Liver (tissue), 9 donors: ENCODE results near the gene ITGB7. TPM values are rescaled to one million over a fixed set of nuclear protein-coding genes. Genes with fewer than 3 reads are reported as not detected.

Experiments used
- DNase-seq: peaks from one replicate; pipeline ENCODE4 v3.0.0-alpha.2; 2017; ENCODE audit warnings: low spot score
- H3K27ac ChIP-seq, 2 donors: one replicate each; pipeline ENCODE4 v1.7.0; 2013; ENCODE audit warnings: inconsistent platforms in 2 of 2, low read length in 2 of 2, control low read depth in 1 of 2, low read depth in 1 of 2, mild to moderate bottlenecking in 1 of 2
- H3K27me3 ChIP-seq, 4 donors: one replicate each; pipeline versions ENCODE4 v1.6.1 to v1.7.0; 2013; ENCODE audit warnings: low read length in 3 of 4, inconsistent platforms in 1 of 4, mild to moderate bottlenecking in 1 of 4, moderate library complexity in 1 of 4; ENCODE audit not compliant: control insufficient read depth in 4 of 4, insufficient read depth in 4 of 4
- H3K36me3 ChIP-seq, 4 donors: one replicate each; pipeline versions ENCODE4 v1.6.1 to v1.7.0; 2013; ENCODE audit warnings: low read length in 3 of 4, mild to moderate bottlenecking in 3 of 4, low read depth in 1 of 4, moderate library complexity in 1 of 4; ENCODE audit not compliant: control insufficient read depth in 4 of 4, insufficient read depth in 3 of 4
- H3K4me1 ChIP-seq, 4 donors: one replicate each; pipeline versions ENCODE4 v1.6.1 to v1.7.0; 2013; ENCODE audit warnings: low read length in 3 of 4, mild to moderate bottlenecking in 3 of 4, moderate library complexity in 1 of 4; ENCODE audit not compliant: control insufficient read depth in 4 of 4, insufficient read depth in 4 of 4
- H3K4me3 ChIP-seq, 3 donors: one replicate each; pipeline versions ENCODE4 v1.6.1 to v1.7.0; 2013; ENCODE audit warnings: low read length in 3 of 3, control low read depth in 1 of 3, low read depth in 1 of 3, mild to moderate bottlenecking in 1 of 3
- H3K9ac ChIP-seq, 2 donors: one replicate each; pipeline ENCODE4 v1.7.0; 2013; ENCODE audit warnings: low read length in 2 of 2, mild to moderate bottlenecking in 2 of 2, moderate library complexity in 2 of 2, control low read depth in 1 of 2, low read depth in 1 of 2
- H3K9me3 ChIP-seq, 4 donors: one replicate each; pipeline versions ENCODE4 v1.6.1 to v1.7.0; 2013; ENCODE audit warnings: low read length in 3 of 4; ENCODE audit not compliant: control insufficient read depth in 4 of 4
- ATF3 ChIP-seq: IDR thresholded peaks from 2 replicates; pipeline ENCODE4 v1.6.1; 2016; ENCODE audit warnings: antibody characterized with exemption
- CTCF ChIP-seq: fragments of 150-350 bp; IDR thresholded peaks from 2 replicates; pipeline ENCODE4 v1.5.1; 2017; ENCODE audit warnings: improper control_type of control experiment, low read depth, low read length; ENCODE audit not compliant: missing input control
- EGR1 ChIP-seq, 2 donors: IDR thresholded peaks; 2 replicates each; pipeline ENCODE4 v1.6.1; 2016 to 2018; ENCODE audit warnings: antibody characterized with exemption in 2 of 2, low read depth in 2 of 2
- FOXA1 ChIP-seq: IDR thresholded peaks from 2 replicates; pipeline ENCODE4 v1.6.1; 2016; ENCODE audit warnings: antibody characterized with exemption
- FOXA2 ChIP-seq: IDR thresholded peaks from 2 replicates; pipeline ENCODE4 v1.6.1; 2016; ENCODE audit warnings: antibody characterized with exemption
- GABPA ChIP-seq, 2 donors: IDR thresholded peaks in 1 of 2; conservative IDR thresholded peaks in 1 of 2; 2 replicates each; pipeline ENCODE4 v1.6.1; 2016; ENCODE audit warnings: antibody characterized with exemption in 2 of 2, mild to moderate bottlenecking in 1 of 2, moderate library complexity in 1 of 2
- HNF4A ChIP-seq, 2 donors: conservative IDR thresholded peaks; 2 replicates each; pipeline ENCODE4 v1.6.1; 2016; ENCODE audit warnings: antibody characterized with exemption in 2 of 2, mild to moderate bottlenecking in 2 of 2
- JUND ChIP-seq, 2 donors: IDR thresholded peaks; 2 replicates each; pipeline ENCODE4 v1.6.1; 2016; ENCODE audit warnings: antibody characterized with exemption in 2 of 2
- MAX ChIP-seq: IDR thresholded peaks from 2 replicates; pipeline ENCODE4 v1.6.1; 2016; ENCODE audit warnings: antibody characterized with exemption
- NR2F2 ChIP-seq: IDR thresholded peaks from 2 replicates; pipeline ENCODE4 v1.6.1; 2016; ENCODE audit warnings: antibody characterized with exemption
- RAD21 ChIP-seq, 2 donors: IDR thresholded peaks; 2 replicates each; pipeline ENCODE4 v1.6.1; 2016; ENCODE audit warnings: antibody characterized with exemption in 2 of 2, mild to moderate bottlenecking in 2 of 2
- REST ChIP-seq: IDR thresholded peaks from 2 replicates; pipeline ENCODE4 v1.6.1; 2016; ENCODE audit warnings: antibody characterized with exemption, mild to moderate bottlenecking
- RXRA ChIP-seq, 2 donors: IDR thresholded peaks; 2 replicates each; pipeline ENCODE4 v1.6.1; 2017 to 2018; ENCODE audit warnings: antibody characterized with exemption in 2 of 2, mild to moderate bottlenecking in 1 of 2
- SP1 ChIP-seq: IDR thresholded peaks from 2 replicates; pipeline ENCODE4 v1.6.1; 2018; ENCODE audit warnings: antibody characterized with exemption, mild to moderate bottlenecking
- TAF1 ChIP-seq: conservative IDR thresholded peaks from 2 replicates; pipeline ENCODE4 v1.6.1; 2016; ENCODE audit warnings: antibody characterized with exemption, mild to moderate bottlenecking
- YY1 ChIP-seq: IDR thresholded peaks from 2 replicates; pipeline ENCODE4 v1.6.1; 2016; ENCODE audit warnings: antibody characterized with exemption, mild to moderate bottlenecking
- WGBS: extraction: QIAGEN DNeasy Blood & Tissue Kit; methylation state at CpG from one replicate; pipeline ENCODE4 v1.1.7; 2013; 5-methylcytosine and 5-hydroxymethylcytosine counted together
- polyA plus RNA-seq, 2 donors: library from polyadenylated mRNA; stranded (reverse) in 1 of 2; unstranded in 1 of 2; fragments of 200-250 nt in 1 of 2; fragments of >200 nt in 1 of 2; fragmentation: Nextera tagmentation in 1 of 2; extraction: Ambion mirVana in 1 of 2; gene quantifications; one replicate each; pipeline versions ENCODE4 v1.2.1 to v1.2.3, GENCODE V29; 2013 to 2015
- total RNA-seq, 2 donors: library from RNA; depleted of rRNA; stranded (reverse); fragments of >200 nt; gene quantifications; one replicate each; pipeline ENCODE4 v1.2.3, GENCODE V29; 2014
- TF ChIP-seq, protein P1 (sequence below): IDR thresholded peaks from 2 replicates; pipeline ENCODE4 v1.6.1; 2016; ENCODE audit warnings: antibody characterized with exemption
- donor health status: healthy.
- donor health status: healthy.
- donor health status: healthy.
- donor health status: healthy.
- donor health status: healthy.

Gene ITGB7
- total and polyA plus RNA-seq, 4 donors: 1.7 to 2.4 (median 2.1) TPM

- H3K9ac ChIP-seq: no peak overlapping the region
Observed at GRCh38 chr12:53222806-53223261, 15.8 kb upstream of the ITGB7 start.

More at GRCh38 chr12:53222806-53223261, 15.8 kb upstream of the ITGB7 start:
- H3K4me3 ChIP-seq: no peak overlapping the region
- peak overlapping the region in 1 of 2 donors; percentile 98 for H3K27ac ChIP-seq
- H3K27me3 ChIP-seq: no peaks in the 10 kb centered on the region
- 62% methylated on average over 4 of the region's 4 CpGs for WGBS
- TF ChIP-seq ATF3 (no peak), GABPA (IDR thresholded peaks at IDR 0.05 in 1 of 2, conservative IDR thresholded peaks at IDR 0.05 in 1 of 2) (no peak), SP1 (no peak), HNF4A (conservative IDR thresholded peaks at IDR 0.05) (no peak), REST (no peak), CTCF (no peak), FOXA2 (no peak), EGR1 (IDR thresholded peaks at IDR 0.05; ENCODE audit: low read depth in 2 of 2) (no peak), RXRA (IDR thresholded peaks at IDR 0.05) (no peak), MAX (no peak), RAD21 (IDR thresholded peaks at IDR 0.05) (no peak), TAF1 (no peak), NR2F2 (no peak), JUND (IDR thresholded peaks at IDR 0.05) (no peak), FOXA1 (no peak), YY1 (no peak)
- TF ChIP-seq, protein P1, sequence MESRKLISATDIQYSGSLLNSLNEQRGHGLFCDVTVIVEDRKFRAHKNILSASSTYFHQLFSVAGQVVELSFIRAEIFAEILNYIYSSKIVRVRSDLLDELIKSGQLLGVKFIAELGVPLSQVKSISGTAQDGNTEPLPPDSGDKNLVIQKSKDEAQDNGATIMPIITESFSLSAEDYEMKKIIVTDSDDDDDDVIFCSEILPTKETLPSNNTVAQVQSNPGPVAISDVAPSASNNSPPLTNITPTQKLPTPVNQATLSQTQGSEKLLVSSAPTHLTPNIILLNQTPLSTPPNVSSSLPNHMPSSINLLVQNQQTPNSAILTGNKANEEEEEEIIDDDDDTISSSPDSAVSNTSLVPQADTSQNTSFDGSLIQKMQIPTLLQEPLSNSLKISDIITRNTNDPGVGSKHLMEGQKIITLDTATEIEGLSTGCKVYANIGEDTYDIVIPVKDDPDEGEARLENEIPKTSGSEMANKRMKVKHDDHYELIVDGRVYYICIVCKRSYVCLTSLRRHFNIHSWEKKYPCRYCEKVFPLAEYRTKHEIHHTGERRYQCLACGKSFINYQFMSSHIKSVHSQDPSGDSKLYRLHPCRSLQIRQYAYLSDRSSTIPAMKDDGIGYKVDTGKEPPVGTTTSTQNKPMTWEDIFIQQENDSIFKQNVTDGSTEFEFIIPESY: no peak
- no peaks in the 10 kb centered on the region for H3K9me3 ChIP-seq
- DNase-seq: no peak
- H3K4me1 ChIP-seq: peaks cover 0 to 20% (median 10%) of the 10 kb centered on the region in 4 donors
- no peaks in the 10 kb centered on the region for H3K36me3 ChIP-seq
